ENCODE results near the gene ING5. TPM values are rescaled to one million over a fixed set of nuclear protein-coding genes. Genes with fewer than 3 reads are reported as not detected.

Gene ING5
- total and polyA plus RNA-seq, 2 donors (not counting 3 experiments of a cell fraction or from before 2014, with no cell fraction given), result 24.5 to 33.4 TPM

GRCh38 chr2:241777686-241778627 is 76.1 kb downstream of the ING5 start:
- no peak overlapping the region for H2AFZ ChIP-seq (ENCODE audit: low read depth, low read length)
- H3K79me2 ChIP-seq (ENCODE audit: control insufficient read depth, insufficient read depth, low read length), result no peaks in the 10 kb centered on the region
- intact Hi-C loops (cut with micrococcal nuclease), result no loop called here
- DNase-seq (ENCODE audit: low read depth, low spot score) (no peak), FAIRE-seq (no peak)
- H3K4me3 ChIP-seq (replicated peaks in 1 of 3; ENCODE audit: insufficient read depth in 1 of 3, low read depth in 1 of 3, low read length in 3 of 3), result no peak overlapping the region
- no peak overlapping the region for H3K4me2 ChIP-seq (ENCODE audit: insufficient read depth, low read length)
- no peak for TF ChIP-seq JUN (IDR thresholded peaks at IDR 0.05; ENCODE audit: borderline replicate concordance, insufficient read depth, insufficient read length, low read depth)
- TF ChIP-seq GATA2 (IDR thresholded peaks at IDR 0.05; ENCODE audit: insufficient read depth, insufficient read length, low read depth, low read length), result no peak
- TF ChIP-seq POLR2AphosphoS5 (IDR thresholded peaks at IDR 0.05; ENCODE audit: insufficient read depth, low read depth, low read length), result no peak
- no peak for TF ChIP-seq MAX (IDR thresholded peaks at IDR 0.05; ENCODE audit: insufficient read depth, insufficient read length)
- TF ChIP-seq FOS (IDR thresholded peaks at IDR 0.05; ENCODE audit: borderline replicate concordance, insufficient read depth, low read length), result no peak
- TF ChIP-seq CTCF (IDR thresholded peaks at IDR 0.05; ENCODE audit: extremely low read depth in 1 of 2, insufficient read depth in 1 of 2, low read depth in 1 of 2, low read length in 2 of 2), result no peak
- no peak for TF ChIP-seq MYC (IDR thresholded peaks at IDR 0.05; ENCODE audit: low read depth, low read length)
- TF ChIP-seq EZH2 (IDR thresholded peaks at IDR 0.05; ENCODE audit: borderline replicate concordance, low read depth, low read length, severe bottlenecking), result no peak
- TF ChIP-seq POLR2A (IDR thresholded peaks at IDR 0.05; ENCODE audit: low read depth, low read length), result no peak
- dilution Hi-C loops (cut with MboI; ENCODE audit: extremely low pct_ligation_motif_present, low sequenced_read_pairs), result no loop called here
- peaks cover 3% of the 10 kb centered on the region for H3K4me1 ChIP-seq (ENCODE audit: control insufficient read depth, extremely low read depth, insufficient read depth, low read length)
- H4K20me1 ChIP-seq (replicated peaks; ENCODE audit: control insufficient read depth, extremely low read depth, insufficient read depth, low read length), result no peaks in the 10 kb centered on the region
- H3K9ac ChIP-seq (replicated peaks; ENCODE audit: extremely low read depth, insufficient read depth, low read length), result no peak overlapping the region
- ChIA-PET POLR2A (no interaction called here), CTCF (no interaction called here)
- no peaks in the 10 kb centered on the region for H3K36me3 ChIP-seq (ENCODE audit: control insufficient read depth in 2 of 2, extremely low read depth in 1 of 2, insufficient read depth in 2 of 2, low read length in 2 of 2)
- no peaks in the 10 kb centered on the region for H3K9me3 ChIP-seq (replicated peaks; ENCODE audit: control insufficient read depth, insufficient read depth, low read length)
- no TSS peak for BruUV-seq (replicated peaks)
- H3K9me1 ChIP-seq (replicated peaks; ENCODE audit: control insufficient read depth, extremely low read depth, insufficient read depth, low read length), result no peaks in the 10 kb centered on the region
- H3K27ac ChIP-seq (ENCODE audit: insufficient read depth, low read depth, low read length), result no peak overlapping the region
- no peaks in the 10 kb centered on the region for H3K27me3 ChIP-seq (ENCODE audit: control insufficient read depth in 2 of 2, insufficient read depth in 2 of 2, low read length in 2 of 2)

Other genes starting within 250 kb of the ING5 start
- gene STK25, start 193.5 kb upstream of the ING5 start, total RNA-seq, result 236 and 286 TPM in 2 replicates
- 715 and 879 TPM in 2 replicates for gene STK25, start 193.5 kb upstream of the ING5 start, polyA plus RNA-seq
- gene BOK, start 143.3 kb upstream of the ING5 start, total RNA-seq, result 52.4 and 76.0 TPM in 2 replicates
- 95.5 and 132 TPM in 2 replicates for gene BOK, start 143.3 kb upstream of the ING5 start, polyA plus RNA-seq
- 47.4 and 49.0 TPM in 2 replicates for gene THAP4, start 64.9 kb upstream of the ING5 start, total RNA-seq
- gene THAP4, start 64.9 kb upstream of the ING5 start, polyA plus RNA-seq, result 45.4 and 51.2 TPM in 2 replicates
- gene ATG4B, start 64.3 kb upstream of the ING5 start, total RNA-seq, result 83.6 and 85.6 TPM in 2 replicates
- gene ATG4B, start 64.3 kb upstream of the ING5 start, polyA plus RNA-seq, result 113 and 142 TPM in 2 replicates
- 91.9 and 104 TPM in 2 replicates for gene DTYMK, start 15.2 kb upstream of the ING5 start, total RNA-seq
- 61.6 and 67.0 TPM in 2 replicates for gene DTYMK, start 15.2 kb upstream of the ING5 start, polyA plus RNA-seq
- gene D2HGDH, start 32.6 kb downstream of the ING5 start, total RNA-seq, result 22.3 and 27.9 TPM in 2 replicates
- 22.3 and 34.5 TPM in 2 replicates for gene D2HGDH, start 32.6 kb downstream of the ING5 start, polyA plus RNA-seq
- gene GAL3ST2, start 74.8 kb downstream of the ING5 start, total RNA-seq, result 0.23 TPM in 1 of 2 replicates, not detected in the other
- gene GAL3ST2, start 74.8 kb downstream of the ING5 start, polyA plus RNA-seq, result not detected in 2 replicates
- gene NEU4, start 107.2 kb downstream of the ING5 start, total RNA-seq, result not detected in 2 replicates
- gene NEU4, start 107.2 kb downstream of the ING5 start, polyA plus RNA-seq, result not detected in 2 replicates
- not detected in 2 replicates for gene PDCD1, start 156.9 kb downstream of the ING5 start, total RNA-seq
- not detected in 2 replicates for gene PDCD1, start 156.9 kb downstream of the ING5 start, polyA plus RNA-seq
- gene RTP5, start 167.7 kb downstream of the ING5 start, total RNA-seq, result not detected in 2 replicates
- not detected in 2 replicates for gene RTP5, start 167.7 kb downstream of the ING5 start, polyA plus RNA-seq

Data from endothelial cell of umbilical vein (primary cell).